K562 (cell line): ENCODE results near the gene CELSR1. TPM values are rescaled to one million over a fixed set of nuclear protein-coding genes. Genes with fewer than 3 reads are reported as not detected.

Source experiments
- ATAC-seq: fragments of 200-7000 bp; cut with Tn5 transposase; 3 replicates; pipeline ENCODE4 v1.9.1; 2020; ENCODE audit warnings: moderate library complexity
- BruUV-seq: library from RNA; stranded (reverse); fragments of 400-500 nt; replicated peaks from 2 replicates; lab custom pipeline; 2021; lab: Mats Ljungman, UMichigan
- CTCF ChIA-PET: fragments of 300-600 bp; formaldehyde crosslinking; extraction: SDS; loops from one replicate; lab custom pipeline; 2021; ENCODE audit warnings: low intra/inter-chr PET ratio; lab: Yijun Ruan, JAX
- POLR2A ChIA-PET: fragments of 300-600, 350-650 bp; sonication (Branson Sonifier 250); formaldehyde crosslinking; extraction: SDS; loops from one replicate; lab custom pipeline; 2021; ENCODE audit warnings: antibody characterized with exemption, inconsistent platforms; lab: Yijun Ruan, JAX
- DNase-seq, 4 experiments: peaks; one replicate each; pipeline versions ENCODE4 v3.0.0 to v3.0.0-alpha.2; 2011 to 2018; ENCODE audit warnings: low spot score in 3 of 4, mixed read lengths in 3 of 4; ENCODE audit errors: extremely low read depth in 1 of 4
- FAIRE-seq: peaks from 2 replicates; lab custom pipeline; 2011; peaks lifted over from hg19 to GRCh38; lab: Jason Lieb, UNC
- H2AFZ ChIP-seq: 2 replicates; pipeline ENCODE4 v1.6.0; 2011; ENCODE audit warnings: low read depth, low read length, control low read depth, inconsistent platforms
- H3K27ac ChIP-seq: fragments of 200-600 bp; 3 replicates; pipeline ENCODE4 v1.8.0; 2011; ENCODE audit warnings: low read depth, mild to moderate bottlenecking, control low read depth, inconsistent platforms, low read length, moderate library complexity, mixed read lengths; ENCODE audit errors: extremely low read depth
- H3K27me3 ChIP-seq, 2 experiments: fragments of 300-600 bp in 1 of 2; 2 replicates in 1 of 2; 3 replicates in 1 of 2; pipeline versions ENCODE4 v1.6.0 to v1.8.0; 2011; ENCODE audit warnings: inconsistent platforms in 2 of 2, low read length in 2 of 2, mild to moderate bottlenecking in 1 of 2, mixed read lengths in 1 of 2, moderate library complexity in 1 of 2; ENCODE audit not compliant: control insufficient read depth in 2 of 2, insufficient read depth in 2 of 2
- H3K36me3 ChIP-seq: fragments of 300-600 bp; 3 replicates; pipeline ENCODE4 v1.8.0; 2011; ENCODE audit warnings: mild to moderate bottlenecking, low read length, inconsistent platforms; ENCODE audit not compliant: control insufficient read depth, insufficient read depth
- H3K4me1 ChIP-seq, 2 experiments: fragments of 200-600 bp in 1 of 2; replicated peaks in 1 of 2; 2 replicates in 1 of 2; 3 replicates in 1 of 2; pipeline versions ENCODE4 v1.5.1 to v1.8.0; 2011; ENCODE audit warnings: inconsistent platforms in 2 of 2, low read length in 2 of 2, mild to moderate bottlenecking in 1 of 2, mixed read lengths in 1 of 2, moderate library complexity in 1 of 2; ENCODE audit not compliant: control insufficient read depth in 2 of 2, insufficient read depth in 2 of 2
- H3K4me2 ChIP-seq: 2 replicates; pipeline ENCODE4 v1.6.1; 2011; ENCODE audit warnings: low read length, control low read depth, inconsistent platforms, mixed read lengths; ENCODE audit not compliant: insufficient read depth
- H3K4me3 ChIP-seq: fragments of 200-600 bp; sonication (generic), shearing (Covaris generic); 2 replicates; pipeline ENCODE4 v1.5.1; 2016; ENCODE audit warnings: control low read depth, inconsistent platforms
- H3K79me2 ChIP-seq: fragments of 200-600 bp; 3 replicates; pipeline ENCODE4 v1.8.0; 2011; ENCODE audit warnings: low read length, inconsistent platforms; ENCODE audit not compliant: control insufficient read depth, insufficient read depth
- H3K9ac ChIP-seq, 2 experiments: 2 replicates each; pipeline versions ENCODE4 v1.6.0 to v1.6.1; 2011; ENCODE audit warnings: low read depth in 2 of 2, low read length in 2 of 2, control low read depth in 1 of 2, inconsistent platforms in 1 of 2, mild to moderate bottlenecking in 1 of 2, mixed read lengths in 1 of 2; ENCODE audit not compliant: insufficient read depth in 1 of 2
- H3K9me1 ChIP-seq: one replicate; pipeline ENCODE4 v1.6.0; 2011; ENCODE audit warnings: inconsistent platforms, mild to moderate bottlenecking, low read length, moderate library complexity; ENCODE audit not compliant: control insufficient read depth, insufficient read depth
- H3K9me3 ChIP-seq: replicated peaks from 2 replicates; pipeline ENCODE4 v1.5.1; 2011; ENCODE audit warnings: low read depth, low read length, inconsistent platforms; ENCODE audit not compliant: control insufficient read depth, insufficient read depth
- H4K20me1 ChIP-seq: replicated peaks from 2 replicates; pipeline ENCODE4 v1.6.1; 2011; ENCODE audit warnings: low read length, inconsistent platforms, mixed read lengths; ENCODE audit not compliant: control insufficient read depth, insufficient read depth
- BDP1 ChIP-seq: IDR thresholded peaks from 3 replicates; pipeline ENCODE4 v1.6.1; 2011; ENCODE audit not compliant: insufficient read length, insufficient read depth
- CBX5 ChIP-seq: IDR thresholded peaks from 2 replicates; pipeline ENCODE4 v1.6.1; 2014; ENCODE audit warnings: low read depth, borderline replicate concordance
- GABPA ChIP-seq: fragments of 200-800 bp; sonication (Bioruptor generic); conservative IDR thresholded peaks from 2 replicates; pipeline ENCODE4 v1.6.1; 2016; ENCODE audit warnings: low read depth, missing genetic modification characterization, missing compliant biosample characterization
- MAX ChIP-seq: sonication (generic); formaldehyde crosslinking; IDR thresholded peaks from 2 replicates; pipeline ENCODE4 v1.9.0; 2022; ENCODE audit warnings: mild to moderate bottlenecking, missing genetic modification reagents
- MBD2 ChIP-seq: sonication (generic); IDR thresholded peaks from 2 replicates; pipeline ENCODE4 v1.6.1; 2016; ENCODE audit warnings: low read depth, borderline replicate concordance
- MYC ChIP-seq, 2 experiments: fragments of 250-450 bp in 1 of 2; sonication (Bioruptor Pico) in 1 of 2; IDR thresholded peaks; 2 replicates each; pipeline versions ENCODE4 v1.5.1 to v1.6.1; 2012 to 2021; ENCODE audit warnings: low read depth in 2 of 2, borderline replicate concordance in 1 of 2, improper control_type of control experiment in 1 of 2, low read length in 1 of 2, mild to moderate bottlenecking in 1 of 2, moderate library complexity in 1 of 2
- NEUROD1 ChIP-seq: fragments of 150-350 bp; IDR thresholded peaks from 2 replicates; pipeline ENCODE4 v1.6.1; 2014; ENCODE audit warnings: borderline replicate concordance, low read length, low read depth; ENCODE audit not compliant: partially characterized antibody
- POLR2AphosphoS5 ChIP-seq: IDR thresholded peaks from 2 replicates; pipeline ENCODE4 v1.6.1; 2011; ENCODE audit warnings: mild to moderate bottlenecking, low read depth, low read length, moderate library complexity; ENCODE audit not compliant: control insufficient read depth, insufficient read depth
- SIN3A ChIP-seq, 2 experiments: fragments of 150-350 bp in 1 of 2; IDR thresholded peaks; 2 replicates each; pipeline ENCODE4 v1.6.1; 2011 to 2016; ENCODE audit warnings: borderline replicate concordance in 2 of 2, low read depth in 2 of 2, low read length in 2 of 2, mild to moderate bottlenecking in 2 of 2, moderate library complexity in 2 of 2; ENCODE audit not compliant: control insufficient read depth in 1 of 2
- SMAD3 ChIP-seq: fragments of 450-650 bp; formaldehyde crosslinking; conservative IDR thresholded peaks from 2 replicates; pipeline ENCODE4 v1.4.0; 2020; ENCODE audit warnings: mild to moderate bottlenecking
- SMAD4 ChIP-seq: fragments of 250-450 bp; sonication (Bioruptor Pico); conservative IDR thresholded peaks from 2 replicates; pipeline ENCODE4 v1.8.0; 2021; ENCODE audit warnings: inconsistent platforms, mild to moderate bottlenecking, moderate library complexity
- TCF7 ChIP-seq: sonication (generic); IDR thresholded peaks from 2 replicates; pipeline ENCODE4 v1.6.1; 2016; ENCODE audit warnings: antibody characterized with exemption, borderline replicate concordance
- TOE1 ChIP-seq, 2 experiments: fragments of 450-650 bp in 1 of 2; sonication (generic) in 1 of 2; formaldehyde crosslinking in 1 of 2; IDR thresholded peaks; 2 replicates each; pipeline versions ENCODE4 v1.7.1 to v1.8.0; 2016 to 2022; ENCODE audit warnings: borderline replicate concordance in 2 of 2, mild to moderate bottlenecking in 2 of 2, antibody characterized with exemption in 1 of 2, inconsistent platforms in 1 of 2, low read depth in 1 of 2, missing genetic modification reagents in 1 of 2, moderate library complexity in 1 of 2
- WGBS: fragments of 100-300 bp; shearing (Covaris generic); methylation state at CpG from one replicate; pipeline ENCODE4 v1.1.6; 2016; ENCODE audit warnings: low coverage, mixed read lengths; ENCODE audit not compliant: insufficient coverage; ENCODE audit errors: missing lambda C conversion rate; 5-methylcytosine and 5-hydroxymethylcytosine counted together
- in situ Hi-C: fragments of 300-500 bp; cut with MboI; formaldehyde crosslinking; loops from 4 replicates; pipeline ENCODE4 v1.15.0; 2018; ENCODE audit warnings: inconsistent platforms, mixed read lengths
- intact Hi-C: fragments of 100-400 bp; cut with micrococcal nuclease; formaldehyde crosslinking; loops from 2 replicates; pipeline ENCODE4 v1.14.2; 2022
- polyA plus RNA-seq, 8 experiments: library from polyadenylated mRNA; depleted of rRNA in 4 of 8; stranded (reverse) in 5 of 8; unstranded in 3 of 8; fragments of >200 nt; fragmentation: Nextera tagmentation in 2 of 8; fragmentation: Illumina TruSeq in 1 of 8; extraction: Ambion mirVana in 2 of 8; extraction: Trizol in 1 of 8; gene quantifications; 2 replicates each; pipeline versions ENCODE4 v1.2.1 to v1.2.3, GENCODE V29; 2011 to 2014; ENCODE audit warnings: inconsistent platforms in 1 of 8, missing spikeins in 1 of 8
- total RNA-seq, 7 experiments: library from RNA; depleted of rRNA in 6 of 7; stranded (reverse); fragments of >200 nt in 6 of 7; fragmentation: Illumina TruSeq in 2 of 7; extraction: Trizol in 2 of 7; gene quantifications; 2 replicates each; pipeline versions ENCODE4 v1.2.1 to v1.2.3, GENCODE V29; 2011 to 2021; ENCODE audit warnings: low replicate concordance in 1 of 7

The CELSR1 gene
- total and polyA plus RNA-seq, 9 of the 15 experiments (the other 6 are each of a cell fraction or from before 2014, with no cell fraction given) = under 0.01 to 0.09 TPM; not detected in 7

GRCh38 chr22:46370584-46371291, 166.7 kb downstream of the CELSR1 start:
- Histone ChIP-seq H2AFZ (no peak overlapping the region), H3K9ac (no peak overlapping the region), H3K9me3 (no peaks in the 10 kb centered on the region), H3K27me3 (peaks cover 0 to 28% of the 10 kb centered on the region in 2 experiments; a peak in 3 of 5 replicates), H3K4me3 (no peak overlapping the region), H3K27ac (no peak overlapping the region), H3K4me2 (no peak overlapping the region), H3K9me1 (no peaks in the 10 kb centered on the region), H3K79me2 (no peaks in the 10 kb centered on the region), H4K20me1 (peaks cover 6% of the 10 kb centered on the region), H3K4me1 (peaks cover 0 to 18% of the 10 kb centered on the region in 2 experiments; a peak in 2 of 5 replicates), H3K36me3 (no peaks in the 10 kb centered on the region)
- POLR2A ChIA-PET = interaction anchor here (0.6 kb wide), 1 partner anchor 249 kb away, joined by 3 read pairs; no protein-coding TSS in a partner anchor
- in situ Hi-C loops = no loop called here
- no peak for DNase-seq
- intact Hi-C loops = no loop called here
- CTCF ChIA-PET = no interaction called here
- TF ChIP-seq CBX5 (no peak), TOE1 (IDR thresholded peaks at IDR 0.05; ENCODE audit: borderline replicate concordance) (no peak), TOE1 (CRISPR knock-in tag; IDR thresholded peaks at IDR 0.05; ENCODE audit: borderline replicate concordance, low read depth) (no peak), NEUROD1 (no peak), SMAD4 (CRISPR knock-in tag) (no peak), SIN3A (IDR thresholded peaks at IDR 0.05; ENCODE audit: borderline replicate concordance in 2 of 2, control insufficient read depth in 1 of 2, low read depth in 2 of 2, low read length in 2 of 2) (no peak), MBD2 (no peak), POLR2AphosphoS5 (no peak), MAX (no peak), BDP1 (no peak), SMAD3 (CRISPR knock-in tag) (no peak), GABPA (no peak), TCF7 (no peak), MYC (IDR thresholded peaks at IDR 0.05; ENCODE audit: low read depth, low read length) (no peak), MYC (CRISPR knock-in tag; IDR thresholded peaks at IDR 0.05; ENCODE audit: borderline replicate concordance, low read depth) (no peak)
- BruUV-seq = no TSS peak
- no peak for ATAC-seq
- no peak for FAIRE-seq
- WGBS = 24% methylated on average over 13 of the region's 15 CpGs
